SIG-M5 (cell line): Measurements from ENCODE around the gene CLASRP.
"Not testable (repeated sequence)": the region's sequence is repeated elsewhere in the genome, so short reads cannot be mapped to it uniquely, and the experiment has no call there.

Experiments
- DNase-seq: peaks from one replicate; lab custom pipeline; 2025; lab: John Stamatoyannopoulos, UW

The CLASRP gene, protein sequence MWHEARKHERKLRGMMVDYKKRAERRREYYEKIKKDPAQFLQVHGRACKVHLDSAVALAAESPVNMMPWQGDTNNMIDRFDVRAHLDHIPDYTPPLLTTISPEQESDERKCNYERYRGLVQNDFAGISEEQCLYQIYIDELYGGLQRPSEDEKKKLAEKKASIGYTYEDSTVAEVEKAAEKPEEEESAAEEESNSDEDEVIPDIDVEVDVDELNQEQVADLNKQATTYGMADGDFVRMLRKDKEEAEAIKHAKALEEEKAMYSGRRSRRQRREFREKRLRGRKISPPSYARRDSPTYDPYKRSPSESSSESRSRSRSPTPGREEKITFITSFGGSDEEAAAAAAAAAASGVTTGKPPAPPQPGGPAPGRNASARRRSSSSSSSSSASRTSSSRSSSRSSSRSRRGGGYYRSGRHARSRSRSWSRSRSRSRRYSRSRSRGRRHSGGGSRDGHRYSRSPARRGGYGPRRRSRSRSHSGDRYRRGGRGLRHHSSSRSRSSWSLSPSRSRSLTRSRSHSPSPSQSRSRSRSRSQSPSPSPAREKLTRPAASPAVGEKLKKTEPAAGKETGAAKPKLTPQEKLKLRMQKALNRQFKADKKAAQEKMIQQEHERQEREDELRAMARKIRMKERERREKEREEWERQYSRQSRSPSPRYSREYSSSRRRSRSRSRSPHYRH

DNA sequence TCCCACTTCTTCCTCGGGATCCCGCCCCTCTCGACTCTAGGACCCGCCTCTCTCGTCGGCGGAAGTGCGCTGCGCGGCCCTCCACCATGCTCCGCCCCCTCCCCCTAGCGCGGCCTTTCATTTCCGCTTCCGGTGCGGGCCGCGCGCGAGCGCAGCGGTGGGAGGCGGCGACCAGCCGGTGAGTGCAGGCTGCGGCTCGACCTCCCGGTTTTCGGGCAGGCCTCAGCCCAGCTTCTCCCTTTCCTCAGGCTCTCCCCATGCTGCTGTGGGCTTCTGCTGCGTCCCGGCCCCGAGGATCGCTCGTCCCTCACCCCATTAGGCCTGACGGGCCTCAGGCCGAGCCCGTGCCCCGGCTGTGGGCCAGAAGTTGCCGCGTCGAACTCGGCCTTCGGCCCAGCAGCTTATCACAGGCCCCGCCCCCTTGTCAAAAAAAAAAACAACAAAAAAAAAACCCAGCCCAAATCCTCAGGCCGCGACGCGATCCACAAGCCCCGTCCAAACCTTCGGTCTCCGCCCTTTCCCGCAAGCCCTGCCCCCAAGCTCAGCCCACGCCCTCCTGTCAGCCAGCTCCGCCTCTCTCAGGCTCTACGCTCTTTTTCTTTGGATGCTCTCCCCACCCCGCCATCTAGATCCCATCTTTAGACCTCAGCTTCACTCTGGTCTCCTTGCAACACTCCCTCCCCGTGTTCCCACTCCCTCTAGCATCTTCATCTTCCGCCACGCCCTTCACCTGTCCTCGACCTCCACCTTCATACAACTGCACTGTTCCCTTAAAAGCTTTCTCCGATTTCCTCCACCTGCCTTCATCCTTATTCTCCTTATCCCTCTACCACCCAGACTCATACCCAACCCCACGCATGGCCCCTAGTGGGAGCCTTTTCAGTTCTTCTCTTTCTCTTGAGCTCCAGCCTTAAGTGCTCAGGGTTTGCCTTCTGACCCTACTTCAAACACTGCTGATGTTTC is at the start of gene CLASRP:
Gene CLASRP (plus strand): TSS at position 115 of the 963 bp plus-strand sequence. CDS start 1,168 bp downstream, outside the sequence.
- DNase-seq: no peak

DNA sequence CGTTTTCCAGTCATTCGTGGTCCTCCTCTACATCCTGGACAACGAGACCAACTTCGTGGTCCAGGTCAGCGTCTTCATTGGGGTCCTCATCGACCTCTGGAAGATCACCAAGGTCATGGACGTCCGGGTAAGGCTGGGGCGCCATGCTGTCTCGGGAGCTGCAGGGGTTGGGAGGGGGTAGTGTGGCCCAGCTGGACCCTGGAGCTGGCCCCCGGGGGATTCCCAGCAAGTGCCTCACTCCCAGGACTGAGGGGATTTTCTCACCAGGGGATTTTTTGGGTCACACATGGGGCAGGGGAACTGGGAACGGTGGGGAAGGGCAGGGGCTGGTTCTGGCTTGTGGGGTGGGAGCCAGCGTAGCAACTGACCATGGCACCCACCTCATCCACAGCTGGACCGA is 48.4 kb upstream of the CLASRP start:
- DNase-seq: no peak

DNA sequence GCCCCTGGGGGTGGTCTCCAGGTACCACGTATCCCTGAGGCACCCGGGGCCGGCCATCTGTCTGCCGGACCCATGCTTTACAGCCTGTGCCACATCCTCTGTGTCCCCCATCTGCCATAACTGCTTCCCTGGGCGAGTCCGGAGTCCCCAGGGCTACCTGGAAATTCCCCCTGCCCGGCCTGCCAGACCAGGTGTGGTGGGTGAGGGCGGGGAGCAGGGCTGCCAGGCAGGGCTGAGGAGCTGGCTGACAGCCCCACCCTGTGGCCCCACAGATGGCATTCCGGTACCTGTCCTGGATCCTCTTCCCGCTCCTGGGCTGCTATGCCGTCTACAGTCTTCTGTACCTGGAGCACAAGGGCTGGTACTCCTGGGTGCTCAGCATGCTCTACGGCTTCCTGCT is 47.9 kb upstream of the CLASRP start:
- DNase-seq: no peak

DNA sequence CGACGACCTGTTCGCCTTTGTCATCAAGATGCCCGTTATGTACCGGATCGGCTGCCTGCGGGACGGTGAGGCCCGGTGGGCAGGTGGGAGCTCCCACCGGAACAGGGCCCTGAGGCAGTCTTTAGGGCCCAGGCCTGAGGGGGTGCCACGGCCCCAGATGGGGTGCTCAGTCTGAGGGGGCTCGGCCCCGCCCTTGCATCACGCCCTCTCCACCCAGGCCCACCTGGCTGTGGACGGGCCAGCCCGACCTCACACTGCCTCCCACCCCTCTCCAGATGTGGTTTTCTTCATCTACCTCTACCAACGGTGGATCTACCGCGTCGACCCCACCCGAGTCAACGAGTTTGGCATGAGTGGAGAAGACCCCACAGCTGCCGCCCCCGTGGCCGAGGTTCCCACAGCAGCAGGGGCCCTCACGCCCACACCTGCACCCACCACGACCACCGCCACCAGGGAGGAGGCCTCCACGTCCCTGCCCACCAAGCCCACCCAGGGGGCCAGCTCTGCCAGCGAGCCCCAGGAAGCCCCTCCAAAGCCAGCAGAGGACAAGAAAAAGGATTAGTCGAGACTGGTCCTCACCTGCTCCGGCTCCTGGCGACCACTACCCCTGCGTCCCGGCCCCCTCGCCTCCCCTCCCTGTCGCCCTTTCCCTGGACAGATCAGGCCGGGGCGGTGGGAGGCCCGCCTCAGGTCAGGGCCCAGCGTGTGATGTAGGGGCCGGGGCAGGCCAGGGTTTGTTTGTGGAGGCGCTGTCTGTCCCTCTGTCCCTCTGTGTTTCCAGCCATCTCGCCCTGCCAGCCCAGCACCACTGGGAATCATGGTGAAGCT is 46.3 kb upstream of the CLASRP start:
- no peak for DNase-seq

DNA sequence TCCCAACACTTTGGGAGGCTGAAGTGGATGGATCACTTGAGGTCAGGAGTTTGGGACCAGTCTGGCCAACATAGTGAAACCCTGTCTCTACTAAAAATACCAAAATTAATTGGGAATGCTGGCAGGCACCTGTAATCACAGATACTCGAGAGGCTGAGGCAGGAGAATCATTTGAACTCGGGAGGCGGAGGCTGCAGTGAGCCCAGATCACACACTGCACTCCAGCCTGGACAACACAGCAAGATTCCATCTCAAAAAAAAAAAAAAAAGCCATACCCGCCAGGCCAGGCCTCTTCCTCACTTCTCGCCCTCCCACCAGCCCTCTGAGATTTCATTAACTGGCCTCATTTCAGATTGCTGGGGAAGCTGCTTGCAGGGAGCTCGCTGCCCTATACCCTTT is 45.3 kb upstream of the CLASRP start:
- DNase-seq: no peak

DNA sequence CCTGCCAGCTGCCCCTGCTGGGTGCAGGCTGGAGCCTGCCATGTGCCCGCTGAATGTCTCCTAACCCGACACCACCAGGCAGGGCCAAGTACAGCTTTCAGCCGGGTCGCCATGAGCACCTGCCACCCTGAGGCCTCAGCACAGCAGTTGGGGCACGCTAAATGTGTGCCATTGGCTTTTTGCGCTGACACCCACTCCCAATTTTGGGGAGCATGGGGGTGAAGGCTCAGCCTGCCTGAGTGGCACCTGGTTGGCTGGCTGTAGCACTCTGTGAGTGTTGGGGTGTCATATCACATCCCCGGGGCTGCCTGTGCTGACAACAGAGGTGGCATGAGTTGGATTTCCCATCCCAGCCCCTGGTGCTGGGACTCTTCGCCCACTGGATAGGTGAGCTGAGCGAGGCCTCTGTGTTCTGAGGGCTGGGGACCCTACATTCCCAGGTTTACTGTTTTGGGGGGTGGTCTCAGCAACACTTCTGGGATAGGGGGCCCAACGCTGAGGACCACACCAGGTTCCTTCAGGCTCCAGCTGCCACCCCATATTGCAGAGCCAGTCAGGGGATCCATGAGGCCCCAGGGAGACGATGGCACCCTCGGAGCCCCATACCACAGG is 44.8 kb upstream of the CLASRP start:
- no peak for DNase-seq

DNA sequence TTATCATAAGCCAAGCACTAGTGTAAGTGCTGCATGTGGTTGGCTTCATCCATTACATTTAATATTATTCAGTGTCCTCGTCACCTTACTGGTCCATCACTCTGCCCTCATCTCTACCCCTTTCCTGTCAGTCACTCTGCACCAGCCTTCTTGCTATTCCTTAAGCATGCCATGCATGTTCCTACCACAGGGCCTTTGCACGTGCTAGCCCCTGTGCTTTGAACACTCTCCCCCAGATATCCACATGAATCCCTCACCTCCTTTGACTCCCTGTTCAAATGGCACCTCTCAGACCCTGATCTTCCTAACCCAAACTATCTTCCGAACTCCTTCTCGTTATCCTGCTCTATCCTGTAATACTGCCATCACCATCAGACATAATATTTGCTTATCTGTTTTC is 40.8 kb upstream of the CLASRP start:
- no peak for DNase-seq

DNA sequence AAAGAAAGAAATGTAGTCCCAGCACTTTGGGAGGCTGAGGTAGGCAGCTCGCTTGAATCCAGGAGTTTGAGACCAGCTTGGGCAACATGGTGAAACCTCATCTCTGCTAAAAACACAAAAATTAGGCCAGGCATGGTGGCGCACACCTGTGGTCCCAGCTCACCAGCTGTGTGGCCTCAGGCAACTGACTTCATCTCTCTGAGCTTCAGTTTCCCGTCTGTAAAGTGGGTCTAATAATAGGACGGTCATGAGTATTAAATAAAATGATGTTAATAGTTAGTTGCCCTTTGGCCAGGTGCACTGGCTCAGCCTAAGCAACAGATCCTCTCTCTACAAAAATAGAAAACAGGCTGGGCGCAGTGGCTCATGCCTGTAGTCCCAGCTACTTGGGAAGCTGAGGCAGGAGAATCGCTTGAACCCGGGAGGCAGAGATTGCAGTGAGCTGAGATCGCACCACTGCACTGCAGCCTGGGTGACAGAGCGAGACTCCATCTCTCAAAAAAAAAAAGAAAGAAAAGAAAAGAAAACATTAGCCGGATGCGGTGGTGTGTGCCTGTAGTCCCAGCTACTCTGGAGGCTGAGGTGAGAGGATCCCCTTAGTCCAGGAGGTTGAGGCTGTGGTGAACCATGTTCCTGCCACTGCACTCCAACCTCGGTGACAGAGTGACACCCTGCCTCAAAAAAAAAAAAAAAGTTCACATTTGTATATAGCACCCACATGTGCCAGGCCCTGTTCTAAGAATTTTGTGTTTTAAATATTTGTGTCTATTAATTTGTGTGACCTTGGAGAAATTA is 39.5 kb upstream of the CLASRP start:
- not testable (repeated sequence) for DNase-seq

DNA sequence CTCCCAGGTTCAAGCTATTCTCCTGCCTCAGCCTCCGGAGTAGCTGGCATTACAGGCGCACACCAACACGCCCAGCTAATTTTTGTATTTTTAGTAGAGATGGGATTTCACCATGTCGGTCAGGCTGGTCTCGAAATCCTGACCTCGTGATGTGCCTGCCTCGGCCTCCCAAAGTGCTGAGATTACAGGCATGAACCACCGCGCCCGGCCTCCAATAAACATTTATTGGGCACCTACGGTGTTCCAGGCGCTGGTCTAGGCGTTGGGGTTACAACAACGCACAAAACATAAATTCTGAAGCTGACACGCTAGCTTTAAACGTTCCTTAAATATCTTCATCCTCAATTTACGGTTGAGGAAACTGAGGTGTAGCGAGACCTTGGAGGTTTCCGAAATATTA is 38.2 kb upstream of the CLASRP start:
- not testable (repeated sequence) for DNase-seq

DNA sequence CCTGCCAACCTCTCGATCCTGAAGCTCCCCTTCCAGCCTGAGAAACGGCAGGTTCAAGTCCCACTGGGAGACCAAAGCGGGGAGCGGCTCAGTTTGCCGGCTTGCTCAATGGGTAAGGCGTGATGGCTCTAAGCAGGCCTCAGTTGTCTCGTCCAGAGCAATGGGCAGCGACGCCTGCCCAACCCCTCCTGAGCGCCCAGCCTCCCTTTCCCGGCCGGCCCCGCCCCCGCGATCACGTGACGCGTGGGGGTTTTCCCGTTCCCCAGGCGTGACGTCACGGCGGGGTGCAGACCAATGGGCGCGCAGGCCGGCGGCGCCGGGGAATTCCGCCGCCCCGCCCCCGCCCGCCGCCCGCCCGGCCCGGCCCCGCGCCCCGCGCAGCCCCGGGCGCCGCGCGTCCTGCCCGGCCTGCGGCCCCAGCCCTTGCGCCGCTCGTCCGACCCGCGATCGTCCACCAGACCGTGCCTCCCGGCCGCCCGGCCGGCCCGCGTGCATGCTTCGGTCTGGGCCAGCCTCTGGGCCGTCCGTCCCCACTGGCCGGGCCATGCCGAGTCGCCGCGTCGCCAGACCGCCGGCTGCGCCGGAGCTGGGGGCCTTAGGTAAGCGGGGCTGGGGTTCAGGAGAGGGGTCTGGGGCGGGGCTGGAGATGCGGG is 37.6 kb upstream of the CLASRP start, which contains the start of gene RELB:
Gene RELB (plus strand): TSS at position 378 of the 653 bp plus-strand sequence. CDS start 116 bp downstream, at position 494.
- no peak for DNase-seq

DNA sequence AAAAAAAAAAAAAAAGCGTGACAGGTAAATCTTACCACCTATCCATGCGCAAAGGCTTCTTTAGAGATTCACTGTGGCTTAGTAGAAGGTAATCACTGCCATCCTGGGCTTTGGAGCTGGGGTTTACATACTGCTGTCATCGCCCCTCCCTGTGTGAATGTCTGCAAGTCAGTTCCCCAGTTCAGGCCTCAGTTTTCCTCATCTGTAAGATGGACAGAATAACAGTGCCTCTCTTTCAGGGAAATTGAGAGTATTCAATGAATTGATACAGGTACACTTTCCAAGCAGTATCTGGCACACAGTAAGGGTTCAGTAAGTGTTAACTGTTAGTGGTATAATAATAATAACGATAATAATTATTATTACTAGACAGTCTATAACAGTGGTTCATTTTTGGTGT is 35.4 kb upstream of the CLASRP start:
- no peak for DNase-seq

DNA sequence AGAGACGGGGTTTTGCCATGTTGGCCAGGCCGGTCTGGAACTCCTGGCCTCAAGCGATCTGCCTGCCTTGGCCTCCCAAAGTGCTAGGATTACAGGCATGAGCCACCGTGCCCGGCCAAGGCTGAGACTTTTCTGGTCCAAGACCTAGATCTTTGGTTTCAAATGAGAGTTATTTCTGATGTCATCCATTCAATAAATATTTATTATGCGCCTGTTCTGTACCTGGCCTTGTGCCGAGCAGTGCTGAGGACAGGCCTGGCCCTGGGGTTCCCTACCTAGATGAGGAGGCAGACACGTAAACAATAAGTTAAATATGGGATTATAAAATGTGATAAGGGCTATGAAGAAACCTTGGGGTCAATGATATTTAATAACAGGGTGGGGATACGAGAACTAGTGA is 33.1 kb upstream of the CLASRP start:
- no peak for DNase-seq

DNA sequence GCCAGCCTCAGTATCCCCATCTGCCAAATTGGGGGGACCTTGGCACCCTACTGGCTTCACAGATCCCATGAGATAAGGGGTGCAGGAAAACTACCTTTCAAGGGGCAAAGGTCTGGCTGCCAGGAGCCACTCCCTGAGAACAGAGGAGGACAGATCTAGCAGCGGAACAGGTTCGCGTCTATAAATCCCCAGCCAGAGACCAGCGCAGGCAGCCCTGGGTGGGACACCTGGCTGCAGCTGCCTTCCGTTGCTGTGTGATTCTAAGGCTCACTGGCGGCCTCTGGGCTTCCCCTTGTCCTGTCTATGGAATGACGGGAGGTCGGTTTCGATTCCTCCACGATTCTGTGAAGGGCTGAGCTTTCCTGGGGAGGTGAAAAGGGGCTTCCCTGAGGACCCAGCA is 30.3 kb upstream of the CLASRP start:
- no peak for DNase-seq

DNA sequence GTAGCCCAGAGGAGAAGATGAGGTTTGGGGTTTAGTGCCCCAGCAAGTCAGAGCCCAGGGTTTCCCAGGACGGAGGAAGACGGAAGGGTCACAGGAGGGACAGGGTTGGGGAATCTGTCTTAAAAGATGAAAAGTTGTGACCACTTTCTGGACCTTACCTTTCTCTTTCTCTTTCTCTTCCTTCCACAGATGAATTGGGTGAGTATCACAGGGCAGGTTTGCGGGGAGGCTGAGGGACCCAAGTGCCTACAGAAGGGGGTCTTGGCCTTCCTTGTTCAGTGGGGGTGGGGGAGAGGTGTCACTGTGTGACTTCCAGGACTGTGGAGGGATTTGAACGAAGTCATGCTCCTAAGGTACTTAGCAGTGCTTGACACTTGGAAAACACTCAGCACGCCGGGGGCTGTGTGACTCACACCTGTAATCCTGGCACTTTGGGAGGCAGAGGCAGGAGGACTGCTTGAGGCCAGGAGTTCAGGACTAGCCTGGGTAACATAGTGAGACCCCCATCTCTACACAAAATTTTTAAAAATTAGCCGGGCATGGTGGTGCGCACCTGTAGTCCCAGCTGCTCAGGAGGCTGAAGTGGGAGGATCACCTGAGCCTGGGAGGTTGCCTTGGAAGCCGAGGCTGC is 29.1 kb upstream of the CLASRP start:
- no peak for DNase-seq

DNA sequence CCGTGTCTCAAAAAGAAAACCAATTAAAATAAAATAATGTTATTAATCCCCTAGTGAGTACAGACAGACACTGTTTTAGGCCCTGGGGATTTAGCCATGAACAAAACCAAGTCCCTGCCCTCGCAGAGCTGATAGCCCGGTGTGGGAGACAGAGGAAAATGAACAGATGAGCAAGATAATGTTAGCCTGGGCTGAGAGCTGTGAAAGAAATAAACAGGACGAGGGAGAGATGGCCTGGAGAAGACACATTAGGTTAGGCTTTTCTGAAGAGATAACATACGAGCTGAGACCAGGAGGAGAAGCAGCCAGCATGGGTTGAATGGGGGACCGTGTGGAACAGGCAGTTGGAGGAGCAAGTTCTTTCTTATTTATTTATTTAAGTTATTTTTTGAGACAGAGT is 28.5 kb upstream of the CLASRP start:
- no peak for DNase-seq

DNA sequence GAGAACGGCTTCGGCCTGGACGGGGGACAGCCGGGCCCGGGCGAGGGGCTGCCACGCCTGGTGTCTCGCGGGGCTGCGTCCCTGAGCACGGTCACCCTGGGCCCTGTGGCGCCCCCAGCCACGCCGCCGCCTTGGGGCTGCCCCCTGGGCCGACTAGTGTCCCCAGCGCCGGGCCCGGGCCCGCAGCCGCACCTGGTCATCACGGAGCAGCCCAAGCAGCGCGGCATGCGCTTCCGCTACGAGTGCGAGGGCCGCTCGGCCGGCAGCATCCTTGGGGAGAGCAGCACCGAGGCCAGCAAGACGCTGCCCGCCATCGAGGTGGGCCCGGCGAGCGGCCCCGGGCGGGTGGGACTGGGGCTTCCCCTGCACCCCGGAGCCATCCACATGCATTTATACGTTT is 26.9 kb upstream of the CLASRP start:
- no peak for DNase-seq

DNA sequence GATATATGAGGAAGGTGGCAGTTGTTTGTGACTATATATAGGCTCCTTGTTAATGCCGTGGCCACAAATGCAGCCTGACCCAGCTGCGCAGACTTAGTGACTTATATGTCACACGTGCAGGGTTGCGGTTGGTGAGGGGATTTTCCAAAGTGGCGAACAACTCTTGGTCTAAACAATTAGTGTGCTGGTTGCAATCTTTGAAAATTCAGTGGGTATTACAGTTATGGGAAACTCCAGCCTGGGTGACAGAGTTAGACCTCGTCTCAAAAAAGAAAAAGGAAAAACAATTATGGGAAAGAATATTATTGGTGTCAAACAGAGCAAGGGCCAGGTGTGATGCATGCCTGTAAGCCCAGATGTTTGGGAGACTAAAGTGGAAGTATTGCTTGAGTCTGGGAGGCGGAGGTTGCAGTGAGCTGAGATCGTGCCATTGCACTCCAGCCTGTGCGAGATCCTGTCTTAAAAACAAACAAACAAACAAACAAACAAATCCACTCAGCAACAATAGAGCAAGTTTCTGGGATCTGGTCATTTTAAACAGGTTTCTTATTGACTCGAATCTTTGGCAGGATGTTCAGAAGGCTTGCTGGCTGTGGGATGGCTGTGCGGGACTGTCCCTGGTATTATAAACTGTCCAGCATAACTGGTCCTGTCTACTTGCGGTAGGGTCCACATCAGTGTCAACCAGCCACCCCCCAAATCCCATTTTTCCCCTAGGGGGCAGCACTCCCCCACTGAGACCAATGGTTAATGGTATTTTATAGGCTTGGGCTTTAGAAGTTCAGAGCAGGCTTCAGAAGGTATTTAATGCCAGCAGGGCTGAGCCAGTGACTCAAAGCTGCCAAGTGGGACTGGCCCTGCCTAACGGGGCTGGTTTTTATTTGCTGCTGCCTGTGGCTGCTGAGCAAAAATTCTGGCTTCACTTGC is 22.2 kb upstream of the CLASRP start:
- no peak for DNase-seq

DNA sequence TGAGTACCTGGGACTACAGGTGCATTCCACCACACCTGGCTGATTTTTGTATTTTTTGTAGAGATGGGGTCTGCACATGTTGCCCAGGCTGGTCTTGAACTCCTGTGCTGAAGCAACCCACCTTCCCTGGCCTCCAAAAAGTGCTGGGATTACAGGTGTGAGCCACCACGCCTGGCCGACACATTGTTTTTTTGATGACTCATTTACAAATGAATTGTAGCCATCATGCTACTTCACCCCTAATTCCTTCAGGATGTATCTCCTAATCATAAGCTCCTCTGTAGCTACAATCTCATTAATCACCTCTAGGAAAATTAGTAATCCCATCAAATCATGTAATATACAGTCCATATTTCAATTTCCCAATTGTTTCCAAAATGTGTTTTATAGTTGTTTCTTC is 19.7 kb upstream of the CLASRP start:
- DNase-seq: no peak
